Endodermal cell (in vitro differentiated cells): ENCODE results near the gene WSCD2. TPM values are rescaled to one million over a fixed set of nuclear protein-coding genes. Genes with fewer than 3 reads are reported as not detected.

Source experiments
- DNase-seq: peaks from one replicate; pipeline ENCODE4 v3.0.0-alpha.2; 2017
- H3K27ac ChIP-seq: 2 replicates; pipeline ENCODE4 v1.5.1; 2013; ENCODE audit warnings: mild to moderate bottlenecking, low read depth, low read length, moderate library complexity
- H3K27me3 ChIP-seq: 2 replicates; pipeline ENCODE4 v1.6.1; 2013; ENCODE audit warnings: mild to moderate bottlenecking, low read length, moderate library complexity; ENCODE audit not compliant: insufficient read depth, control insufficient read depth, poor library complexity, severe bottlenecking
- H3K36me3 ChIP-seq: 2 replicates; pipeline ENCODE4 v1.7.0; 2013; ENCODE audit warnings: mild to moderate bottlenecking, low read length, moderate library complexity; ENCODE audit not compliant: control insufficient read depth, insufficient read depth
- H3K4me1 ChIP-seq: one replicate; pipeline ENCODE4 v1.7.0; 2013; ENCODE audit warnings: low read length; ENCODE audit not compliant: control insufficient read depth, insufficient read depth
- H3K4me3 ChIP-seq: 2 replicates; pipeline ENCODE4 v1.5.1; 2013; ENCODE audit warnings: mild to moderate bottlenecking, low read length, moderate library complexity
- H3K9ac ChIP-seq: 2 replicates; pipeline ENCODE4 v1.6.1; 2013; ENCODE audit warnings: mild to moderate bottlenecking, low read length, moderate library complexity; ENCODE audit not compliant: poor library complexity, severe bottlenecking; ENCODE audit errors: extremely low read depth
- H3K9me3 ChIP-seq: 2 replicates; pipeline ENCODE4 v1.6.1; 2013; ENCODE audit warnings: mild to moderate bottlenecking, low read length, moderate library complexity; ENCODE audit not compliant: control insufficient read depth
- H3K27ac Mint-ChIP-seq: 2 replicates; pipeline ENCODE4 v1.8.0; 2020; ENCODE audit warnings: mixed read lengths
- H3K27me3 Mint-ChIP-seq: 2 replicates; pipeline ENCODE4 v1.8.0; 2021; ENCODE audit warnings: mild to moderate bottlenecking, mixed read lengths; ENCODE audit not compliant: insufficient read depth
- H3K36me3 Mint-ChIP-seq: 2 replicates; pipeline ENCODE4 v1.8.0; 2020; ENCODE audit warnings: low read depth, mixed read lengths
- H3K4me1 Mint-ChIP-seq: 2 replicates; pipeline ENCODE4 v1.8.0; 2020; ENCODE audit warnings: mixed read lengths
- H3K4me3 Mint-ChIP-seq: 2 replicates; pipeline ENCODE4 v1.8.0; 2020; ENCODE audit warnings: mild to moderate bottlenecking, moderate library complexity, mixed read lengths
- H3K9me3 Mint-ChIP-seq: 2 replicates; pipeline ENCODE4 v1.8.0; 2020; ENCODE audit warnings: mild to moderate bottlenecking, mixed read lengths
- WGBS, 2 experiments: methylation state at CpG; one replicate each; pipeline versions ENCODE4 v1.1.5 to v1.1.7; 2013; ENCODE audit warnings: missing lambda C conversion rate in 2 of 2, mixed read lengths in 1 of 2; ENCODE audit not compliant: insufficient coverage in 1 of 2, insufficient read length in 1 of 2; 5-methylcytosine and 5-hydroxymethylcytosine counted together
- total RNA-seq, 2 donors: library from RNA; stranded (reverse); fragmentation: NEBNext Ultra II Directional in 1 of 2; extraction: Animal tissue kit (Norgen Biotek cat#: 25700) in 1 of 2; gene quantifications; 2 replicates in 1 of 2; 3 replicates in 1 of 2; pipeline ENCODE4 v1.2.1, GENCODE V29; 2021
- TF ChIP-seq, protein P1 (sequence below): fragments of 200-600 bp; sonication (generic); conservative IDR thresholded peaks from 2 replicates; pipeline ENCODE4 v1.5.0; 2021; ENCODE audit warnings: antibody characterized with exemption, mild to moderate bottlenecking

Gene WSCD2
- total RNA-seq, 2 donors from 2014 or later = 0.80 to 1.3 TPM

DNA sequence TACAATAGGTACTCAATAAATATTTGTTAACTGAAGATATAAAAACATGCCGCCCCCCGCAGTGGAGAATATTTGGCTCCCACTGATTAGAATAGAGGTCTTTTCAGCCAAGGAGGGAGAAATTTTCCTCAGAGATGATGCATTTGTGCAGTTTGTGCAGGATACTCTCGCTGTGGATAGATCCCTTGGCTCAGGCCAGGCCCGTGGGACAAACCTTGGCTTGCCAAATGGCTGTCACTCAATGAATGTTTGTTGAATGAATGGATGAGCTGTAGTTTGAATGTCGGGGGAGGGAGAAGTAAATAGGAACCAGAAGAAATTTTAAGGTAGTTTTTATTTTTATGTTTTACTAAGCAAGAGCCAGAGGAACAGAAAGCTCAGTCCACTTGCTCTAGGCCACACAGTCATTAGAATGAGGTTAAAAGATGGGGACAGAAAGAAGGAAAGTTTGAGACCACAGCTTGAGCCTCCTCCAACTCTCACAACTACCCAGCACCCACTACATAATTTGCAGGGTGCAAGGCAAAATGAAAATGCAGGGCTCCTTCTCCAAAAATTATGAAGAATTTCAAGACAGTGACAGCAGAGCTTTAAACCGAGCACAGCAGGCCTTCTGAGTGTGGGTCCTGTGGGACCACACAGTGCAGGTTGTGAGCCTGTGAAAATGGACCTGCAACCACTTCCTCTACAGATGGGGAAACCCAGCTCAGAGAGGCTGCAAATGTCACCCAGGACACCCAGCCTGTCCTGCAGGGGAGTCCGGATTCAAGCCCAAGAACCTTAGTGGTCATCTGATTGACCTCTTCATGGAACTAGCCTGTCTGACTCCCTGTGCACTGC is 51.4 kb downstream of the WSCD2 start:
- Mint-ChIP-seq H3K27me3 (peaks cover 84% of the 10 kb centered on the region), H3K9me3 (peaks cover 11% of the 10 kb centered on the region), H3K36me3 (no peaks in the 10 kb centered on the region), H3K4me3 (no peak overlapping the region), H3K4me1 (peaks cover 41% of the 10 kb centered on the region), H3K27ac (no peak overlapping the region)
- Histone ChIP-seq H3K9me3 (peaks cover 14% of the 10 kb centered on the region), H3K36me3 (no peaks in the 10 kb centered on the region), H3K4me1 (peaks cover 29% of the 10 kb centered on the region), H3K27ac (no peak overlapping the region), H3K4me3 (no peak overlapping the region), H3K27me3 (peaks cover 71% of the 10 kb centered on the region), H3K9ac (no peak overlapping the region)
- WGBS, 2 experiments = 84 to 88% methylated on average over 6 to 7 of the region's 7 CpGs
- DNase-seq = no peak
- TF ChIP-seq, protein P1, sequence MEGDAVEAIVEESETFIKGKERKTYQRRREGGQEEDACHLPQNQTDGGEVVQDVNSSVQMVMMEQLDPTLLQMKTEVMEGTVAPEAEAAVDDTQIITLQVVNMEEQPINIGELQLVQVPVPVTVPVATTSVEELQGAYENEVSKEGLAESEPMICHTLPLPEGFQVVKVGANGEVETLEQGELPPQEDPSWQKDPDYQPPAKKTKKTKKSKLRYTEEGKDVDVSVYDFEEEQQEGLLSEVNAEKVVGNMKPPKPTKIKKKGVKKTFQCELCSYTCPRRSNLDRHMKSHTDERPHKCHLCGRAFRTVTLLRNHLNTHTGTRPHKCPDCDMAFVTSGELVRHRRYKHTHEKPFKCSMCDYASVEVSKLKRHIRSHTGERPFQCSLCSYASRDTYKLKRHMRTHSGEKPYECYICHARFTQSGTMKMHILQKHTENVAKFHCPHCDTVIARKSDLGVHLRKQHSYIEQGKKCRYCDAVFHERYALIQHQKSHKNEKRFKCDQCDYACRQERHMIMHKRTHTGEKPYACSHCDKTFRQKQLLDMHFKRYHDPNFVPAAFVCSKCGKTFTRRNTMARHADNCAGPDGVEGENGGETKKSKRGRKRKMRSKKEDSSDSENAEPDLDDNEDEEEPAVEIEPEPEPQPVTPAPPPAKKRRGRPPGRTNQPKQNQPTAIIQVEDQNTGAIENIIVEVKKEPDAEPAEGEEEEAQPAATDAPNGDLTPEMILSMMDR = no peak

DNA sequence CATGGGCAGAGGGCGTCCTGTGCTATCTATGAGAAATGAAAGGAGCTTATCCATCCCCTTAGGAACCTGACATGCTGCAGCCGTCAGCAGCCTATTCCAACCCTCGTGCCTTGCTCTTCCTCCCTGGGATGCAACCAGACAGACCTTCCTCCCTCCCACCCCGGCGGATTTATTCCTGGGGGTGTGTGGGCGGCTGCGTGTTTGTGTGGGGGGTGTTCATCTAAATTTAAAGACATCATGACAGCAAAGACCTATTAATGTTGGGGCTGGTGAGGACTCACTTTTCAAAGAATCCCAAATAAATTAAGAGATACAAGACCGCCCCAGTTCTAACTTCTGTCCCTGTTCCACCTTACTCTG is 52.0 kb downstream of the WSCD2 start:
- no peak for DNase-seq
- H3K4me1 Mint-ChIP-seq = peaks cover 42% of the 10 kb centered on the region

GRCh38 chr12:108182096-108182495 is 53.0 kb downstream of the WSCD2 start:
- Mint-ChIP-seq H3K4me1 (peaks cover 42% of the 10 kb centered on the region), H3K27ac (no peak overlapping the region)
- WGBS, 2 experiments = 85 to 100% methylated on average over 3 to 4 of the region's 4 CpGs

More for the DNA sequence above, 52.0 kb downstream of the WSCD2 start:
- WGBS, 2 experiments = 60 to 96% methylated on average over 1 to 4 of the region's 8 CpGs
- H3K36me3 Mint-ChIP-seq = no peaks in the 10 kb centered on the region
- H3K27ac Mint-ChIP-seq = no peak overlapping the region
- H3K4me1 ChIP-seq = peaks cover 28% of the 10 kb centered on the region
- peaks cover 89% of the 10 kb centered on the region for H3K27me3 Mint-ChIP-seq
- no peak overlapping the region for H3K4me3 ChIP-seq
- TF ChIP-seq, protein P1 = no peak
- H3K27ac ChIP-seq = no peak overlapping the region
- H3K36me3 ChIP-seq = no peaks in the 10 kb centered on the region
- H3K4me3 Mint-ChIP-seq = no peak overlapping the region
- peaks cover 10% of the 10 kb centered on the region for H3K9me3 Mint-ChIP-seq
- H3K9me3 ChIP-seq = peaks cover 14% of the 10 kb centered on the region
- peaks cover 74% of the 10 kb centered on the region for H3K27me3 ChIP-seq
- no peak overlapping the region for H3K9ac ChIP-seq

More at GRCh38 chr12:108182096-108182495, 53.0 kb downstream of the WSCD2 start:
- H3K4me3 Mint-ChIP-seq = no peak overlapping the region
- H3K9me3 Mint-ChIP-seq = peaks cover 2% of the 10 kb centered on the region
- TF ChIP-seq, protein P1 = no peak
- no peak overlapping the region for H3K27ac ChIP-seq
- no peak overlapping the region for H3K9ac ChIP-seq
- peaks cover 28% of the 10 kb centered on the region for H3K4me1 ChIP-seq
- H3K27me3 ChIP-seq = peaks cover 84% of the 10 kb centered on the region
- no peaks in the 10 kb centered on the region for H3K36me3 Mint-ChIP-seq
- peaks cover 10% of the 10 kb centered on the region for H3K9me3 ChIP-seq
- H3K36me3 ChIP-seq = no peaks in the 10 kb centered on the region
- no peak for DNase-seq
- peaks cover 98% of the 10 kb centered on the region for H3K27me3 Mint-ChIP-seq
- H3K4me3 ChIP-seq = no peak overlapping the region
